ENCODE results near the gene LETM1. TPM values are rescaled to one million over a fixed set of nuclear protein-coding genes. Genes with fewer than 3 reads are reported as not detected.

LETM1 gene
- total and polyA plus RNA-seq, 10 donors, result 6.5 to 47.7 (median 34.7) TPM

GRCh38 chr4:1871471-1872021, 15.6 kb upstream of the LETM1 start:
- peak in 1 of 3 donors; percentile 3 for TF ChIP-seq POLR2AphosphoS5 (IDR thresholded peaks at IDR 0.05)
- no peak for TF ChIP-seq POLR2A (IDR thresholded peaks at IDR 0.05)
- no peak for TF ChIP-seq CTCF (IDR thresholded peaks at IDR 0.05 in 8 of 11, conservative IDR thresholded peaks at IDR 0.05 in 3 of 11)
- peaks cover 0 to 4% (median 0%) of the 10 kb centered on the region in 7 donors for H3K27me3 ChIP-seq (replicated peaks in 1 of 7)

GRCh38 chr4:1870578-1871443, 14.9 kb upstream of the LETM1 start, which contains the start of gene NSD2:
TSS of gene NSD2 (plus strand) at chr4:1871393. CDS start at chr4:1900655, 29,262 bp downstream.
- peak; percentile 96 for DNase-seq
- peak; percentile 45 to 54 (median 54) for TF ChIP-seq POLR2A (IDR thresholded peaks at IDR 0.05)
- TF ChIP-seq POLR2AphosphoS5 (IDR thresholded peaks at IDR 0.05), result peak; percentile 94 to 97 (median 94)
- peak in 2 of 11 experiments; percentile 5 to 8 for TF ChIP-seq CTCF (IDR thresholded peaks at IDR 0.05 in 8 of 11, conservative IDR thresholded peaks at IDR 0.05 in 3 of 11)
- H3K4me3 ChIP-seq, result peak within 1 kb of the TSS; percentile 73 to 97 (median 88)
- no peaks in the 10 kb centered on the region for H3K9me3 ChIP-seq
- 0 to 1% (median 0%) methylated on average over 20 to 155 of the region's 155 CpGs; no CpG with 5 or more reads in 1 of the 5 donors for WGBS, 5 donors
- intact Hi-C loops (cut with DNase I; ENCODE audit: low total_unique reads), result no loop called here
- peaks cover 0 to 43% (median 25%) of the 10 kb centered on the region in 6 donors for H3K4me1 ChIP-seq
- H3K36me3 ChIP-seq, result no peaks in the 10 kb centered on the region
- H3K27ac ChIP-seq, result peak within 1 kb of the TSS; percentile 99 to 100 (median 100)
- H3K27me3 ChIP-seq (replicated peaks in 1 of 7), result peaks cover 0 to 4% (median 0%) of the 10 kb centered on the region in 7 donors

More at GRCh38 chr4:1871471-1872021, 15.6 kb upstream of the LETM1 start:
- H3K27ac ChIP-seq, result peak overlapping the region; percentile 70 to 100 (median 90)
- peaks cover 0 to 43% (median 25%) of the 10 kb centered on the region in 6 donors for H3K4me1 ChIP-seq
- H3K4me3 ChIP-seq, result peak overlapping the region; percentile 71 to 97 (median 88)
- H3K9me3 ChIP-seq, result no peaks in the 10 kb centered on the region
- 1% methylated on average over 20 to 79 of the region's 79 CpGs for WGBS, 5 donors
- intact Hi-C loops (cut with DNase I; ENCODE audit: low total_unique reads), result no loop called here
- H3K36me3 ChIP-seq, result no peaks in the 10 kb centered on the region
- peak; percentile 93 for DNase-seq

- DNase-seq, result peak; percentile 98
- peak overlapping the region; percentile 64 to 97 (median 82) for H3K4me3 ChIP-seq
- TF ChIP-seq POLR2A (IDR thresholded peaks at IDR 0.05), result no peak
- peak in 2 of 11 experiments; percentile 19 to 37 for TF ChIP-seq CTCF (IDR thresholded peaks at IDR 0.05 in 8 of 11, conservative IDR thresholded peaks at IDR 0.05 in 3 of 11)
- H3K27me3 ChIP-seq (replicated peaks in 1 of 7), result peaks cover 0 to 4% (median 0%) of the 10 kb centered on the region in 7 donors
- peaks cover 0 to 43% (median 25%) of the 10 kb centered on the region in 6 donors for H3K4me1 ChIP-seq
- peak overlapping the region; percentile 99 to 100 (median 100) for H3K27ac ChIP-seq
- H3K9me3 ChIP-seq, result no peaks in the 10 kb centered on the region
- intact Hi-C loops (cut with DNase I; ENCODE audit: low total_unique reads), result no loop called here
- WGBS, 5 donors, result 0% methylated on average over 13 to 22 of the region's 22 CpGs; no CpG with 5 or more reads in 1 of the 5 donors
- no peaks in the 10 kb centered on the region for H3K36me3 ChIP-seq
Observed at GRCh38 chr4:1870328-1870577, 14.3 kb upstream of the LETM1 start.
